ENCODE data around the gene MKRN2OS. TPM values are rescaled to one million over a fixed set of nuclear protein-coding genes. Genes with fewer than 3 reads are reported as not detected.

MKRN2OS gene
- total and polyA plus RNA-seq, 5 donors: 0.23 TPM; not detected in 4

GRCh38 chr3:12490547-12490946, 54.8 kb downstream of the MKRN2OS start:
- DNase-seq (no peak), ATAC-seq (no peak)
- Histone ChIP-seq H3K27me3 (ENCODE audit: control insufficient read depth, insufficient read depth) (no peaks in the 10 kb centered on the region), H3K4me3 (ENCODE audit: low read length) (no peak overlapping the region), H3K27ac (ENCODE audit: low read length) (no peak overlapping the region), H3K9me3 (ENCODE audit: control insufficient read depth, low read length) (no peaks in the 10 kb centered on the region), H3K4me1 (ENCODE audit: control insufficient read depth, insufficient read depth, low read length) (no peaks in the 10 kb centered on the region)
- intact Hi-C loops (cut with DNase I): no loop called here
- 88% methylated on average over 3 of the region's 3 CpGs for WGBS

- Histone ChIP-seq H3K27ac (ENCODE audit: low read length) (no peak overlapping the region), H3K4me3 (ENCODE audit: low read length) (no peak overlapping the region), H3K9me3 (ENCODE audit: control insufficient read depth, low read length) (no peaks in the 10 kb centered on the region), H3K27me3 (ENCODE audit: control insufficient read depth, insufficient read depth) (no peaks in the 10 kb centered on the region), H3K4me1 (ENCODE audit: control insufficient read depth, insufficient read depth, low read length) (peaks cover 1% of the 10 kb centered on the region)
- intact Hi-C loops (cut with DNase I): no loop called here
- DNase-seq (no peak), ATAC-seq (no peak)
- WGBS: 72% methylated on average over 4 of the region's 4 CpGs
Observed at GRCh38 chr3:12489832-12490231, 55.5 kb downstream of the MKRN2OS start.

Other genes with a start within 250 kb of the MKRN2OS start
- 10 to 100 TPM; 13.9 to 21.4 (median 20.0) TPM for gene TSEN2, start 61.0 kb downstream of the MKRN2OS start, total RNA-seq
- 18.6 TPM for gene TSEN2, start 61.0 kb downstream of the MKRN2OS start, polyA plus RNA-seq
- 10 to 100 TPM; 30.5 to 36.3 (median 31.9) TPM for gene MKRN2, start 11.6 kb upstream of the MKRN2OS start, total RNA-seq
- gene MKRN2, start 11.6 kb upstream of the MKRN2OS start, polyA plus RNA-seq: 23.4 TPM
- 100 to 1,000 TPM; 130 to 146 (median 142) TPM for gene RAF1, start 118.6 kb upstream of the MKRN2OS start, total RNA-seq
- 88.0 TPM for gene RAF1, start 118.6 kb upstream of the MKRN2OS start, polyA plus RNA-seq
- 1 to 10 TPM; 3.3 to 5.1 (median 3.7) TPM for gene TMEM40, start 213.8 kb upstream of the MKRN2OS start, total RNA-seq
- 5.2 TPM for gene TMEM40, start 213.8 kb upstream of the MKRN2OS start, polyA plus RNA-seq